NCI-H1436 treated with DMSO at 0.1 percent for 48 hours (cell line): Measurements from ENCODE around the gene NAA10.

Source experiments
- DNase-seq: peaks from one replicate; lab custom pipeline; 2025; lab: John Stamatoyannopoulos, UW

The NAA10 gene

DNA sequence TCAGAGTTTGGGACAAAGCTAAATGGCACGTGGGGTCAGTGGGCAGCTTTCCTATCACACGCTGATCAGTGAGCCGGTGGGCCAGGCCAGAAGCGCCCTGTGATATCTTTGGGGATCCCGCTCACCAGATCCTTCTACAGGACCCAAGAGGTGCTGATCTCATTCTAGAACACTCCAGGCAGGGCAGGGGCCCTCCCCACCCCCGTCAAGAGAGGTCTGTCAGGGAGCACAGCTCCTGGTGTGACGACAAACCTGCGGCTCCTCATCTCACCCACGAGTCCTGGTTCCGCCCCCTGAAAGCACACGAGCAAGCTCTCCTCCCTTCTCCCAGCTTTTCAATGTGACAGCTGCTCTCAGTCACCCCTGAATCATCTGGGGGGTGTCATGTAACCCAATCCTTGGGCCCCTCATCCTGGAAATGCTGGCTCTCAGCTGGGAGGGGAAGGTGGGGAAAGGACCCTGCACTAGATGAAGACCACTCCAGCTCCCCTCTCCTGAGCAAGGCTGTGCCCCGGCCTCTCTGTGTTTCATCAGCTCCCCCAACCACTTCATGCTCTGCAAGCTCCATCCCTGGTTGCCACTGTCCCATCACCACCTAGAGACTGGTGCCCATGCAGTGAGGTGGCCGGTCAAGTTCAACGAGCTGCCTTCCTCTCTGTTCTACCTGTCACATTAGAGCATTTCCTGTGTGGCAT, 32.2 kb upstream of the NAA10 start:
- no peak for DNase-seq

DNA sequence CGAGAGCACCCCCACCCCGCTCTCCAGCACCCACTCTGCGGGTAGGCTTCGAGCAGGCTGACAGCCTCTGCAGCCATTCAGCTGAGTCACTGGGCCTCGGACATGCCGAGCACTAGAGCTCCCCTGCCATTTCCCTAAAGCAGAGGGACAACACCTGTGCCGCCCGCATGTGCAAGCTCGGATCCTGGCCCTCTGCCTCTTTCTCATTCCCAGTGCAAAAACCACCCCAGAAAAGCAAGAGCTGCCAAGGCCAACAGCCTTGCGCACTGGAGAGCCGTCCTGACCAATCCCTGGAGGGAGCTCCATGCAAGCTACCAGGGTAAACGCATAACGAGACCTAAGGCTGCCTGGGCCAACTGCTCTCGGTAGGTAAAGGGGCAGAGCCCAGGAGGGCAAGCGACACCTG, 31.4 kb upstream of the NAA10 start:
- no peak for DNase-seq

DNA sequence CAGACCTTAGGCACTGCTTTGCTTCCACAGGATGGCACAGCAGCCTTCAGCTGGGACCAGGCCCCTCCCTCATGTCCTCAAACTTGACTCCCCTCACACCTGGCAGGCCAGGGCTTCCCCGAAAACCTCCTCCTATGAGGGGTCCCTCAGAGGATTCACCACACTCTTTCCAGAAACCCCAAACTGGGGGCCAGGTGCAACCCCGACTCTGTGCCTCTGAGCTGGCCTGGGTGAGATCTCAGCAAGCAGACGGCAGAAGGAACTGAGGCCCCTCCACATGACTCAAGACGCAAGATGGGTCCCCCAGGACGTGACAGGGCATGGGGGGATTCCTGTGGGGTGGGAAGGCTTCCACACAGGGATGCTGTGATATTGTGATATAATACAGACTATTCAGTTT, 30.6 kb upstream of the NAA10 start:
- DNase-seq: no peak

DNA sequence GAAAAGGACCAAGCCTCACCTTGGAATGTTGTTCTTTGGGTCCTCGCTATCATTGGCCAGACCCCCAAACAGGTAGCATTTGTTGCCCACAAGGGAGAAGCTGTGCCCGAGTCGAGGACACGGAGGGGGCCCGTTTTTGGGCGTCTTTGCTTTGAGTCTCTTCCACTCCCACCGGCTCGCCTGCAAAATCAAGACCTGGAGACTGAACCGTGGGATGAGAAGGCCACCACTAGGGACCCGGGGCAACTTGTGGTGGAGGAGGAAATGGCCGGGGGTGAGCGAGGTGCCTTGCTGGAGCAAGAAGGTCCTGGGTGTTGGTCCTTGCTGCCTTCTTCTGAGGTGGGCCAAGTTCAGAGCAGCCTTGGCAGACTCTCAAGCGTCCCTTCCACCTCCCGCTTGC, 29.3 kb upstream of the NAA10 start:
- no peak for DNase-seq

DNA sequence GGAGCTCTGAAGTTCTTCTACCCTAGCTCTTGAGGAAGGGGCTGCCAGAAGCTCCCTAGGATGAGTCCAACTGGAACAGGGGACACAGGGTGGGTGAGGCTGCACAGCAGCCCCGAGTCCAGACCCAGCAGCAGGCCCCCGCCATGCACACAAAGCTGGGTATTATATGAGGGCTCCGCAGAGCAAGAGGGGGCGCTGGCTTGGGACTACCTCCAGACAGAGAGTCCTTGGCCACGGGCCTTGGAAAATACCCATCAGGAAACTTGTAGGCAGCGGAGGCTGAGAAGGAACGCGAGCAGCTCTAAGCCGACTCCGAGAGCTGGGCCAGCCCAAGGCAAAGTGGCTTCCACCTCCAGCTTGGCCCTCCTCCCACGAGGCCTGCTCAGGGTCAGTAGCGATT, 28.7 kb upstream of the NAA10 start:
- no peak for DNase-seq

DNA sequence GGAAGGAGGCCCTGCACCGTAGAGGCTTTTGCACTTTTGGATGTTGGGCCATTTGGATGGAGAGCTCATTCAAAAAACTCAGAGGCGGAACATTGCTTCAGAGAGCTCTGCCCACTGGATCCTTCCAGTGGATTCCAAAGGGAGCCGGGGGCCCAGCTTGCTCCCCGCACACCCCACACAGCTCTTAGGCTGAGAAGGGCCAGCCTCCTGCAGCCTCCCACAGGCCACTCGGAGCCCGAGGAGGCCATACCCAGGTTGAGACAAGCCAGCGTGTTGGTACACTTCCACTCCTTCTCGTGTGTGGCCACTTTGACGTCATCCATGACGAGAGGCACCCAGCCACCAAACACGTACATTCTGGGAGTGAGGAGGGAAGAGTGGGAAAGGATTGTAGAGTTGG, 26.5 kb upstream of the NAA10 start:
- no peak for DNase-seq

DNA sequence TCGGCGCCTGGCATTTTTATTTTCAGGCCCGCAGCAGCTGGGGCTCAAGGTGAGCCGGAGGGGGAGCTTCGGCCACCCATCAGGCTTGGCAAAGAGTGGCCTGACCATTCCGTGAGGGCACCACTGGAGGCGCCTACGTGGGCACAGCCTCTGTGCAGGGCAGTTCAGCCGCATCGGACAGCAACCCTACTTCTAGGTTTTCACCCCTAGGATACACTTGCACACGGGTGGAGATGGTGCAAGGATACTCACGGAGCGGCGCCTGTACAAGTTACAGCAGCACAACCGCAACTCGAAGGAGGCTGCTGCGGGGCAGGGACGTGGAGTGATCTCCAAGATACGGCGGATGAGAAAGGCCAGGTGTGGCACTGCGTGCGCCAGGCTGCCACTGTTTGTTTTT, 25.9 kb upstream of the NAA10 start:
- DNase-seq: no peak

DNA sequence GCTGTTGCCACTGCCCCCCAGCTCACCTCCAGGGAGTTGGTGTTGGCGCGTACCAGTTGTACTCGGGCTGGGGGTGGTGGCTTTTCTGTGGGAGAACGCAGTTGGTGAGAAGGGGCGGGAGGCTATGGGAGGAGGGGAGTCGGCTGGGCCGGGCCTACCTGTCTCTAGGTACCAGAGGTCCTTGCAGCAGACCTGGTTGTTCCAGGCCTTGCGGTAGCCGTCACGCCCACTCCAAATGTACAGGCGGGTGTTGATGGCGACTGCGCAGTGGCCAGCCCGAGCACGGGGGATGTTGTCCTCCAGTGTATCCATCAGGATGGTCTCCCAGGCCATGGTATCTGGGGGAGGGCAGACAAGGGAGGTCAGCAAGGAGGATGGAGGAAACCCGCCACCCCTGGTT, 25.2 kb upstream of the NAA10 start:
- no peak for DNase-seq

DNA sequence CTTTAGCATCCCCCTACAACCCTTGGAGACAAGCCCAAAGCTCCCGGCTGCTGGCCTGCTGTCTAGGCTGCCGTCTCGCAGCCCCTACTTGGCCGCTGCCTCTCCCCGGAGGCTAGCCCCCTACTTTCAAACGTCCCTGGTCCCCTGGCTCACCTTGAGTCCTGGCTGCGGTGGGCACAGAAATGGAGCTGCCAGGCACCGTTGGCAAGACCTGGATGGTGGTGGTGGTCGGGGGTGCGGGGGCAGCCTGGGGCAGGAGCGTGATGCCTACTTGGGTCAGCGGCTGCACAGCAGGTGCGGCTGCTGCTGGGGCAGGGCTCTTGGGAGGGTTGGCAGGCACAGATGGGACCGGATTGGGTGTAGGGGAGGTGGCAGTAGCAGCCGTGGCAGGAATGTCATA, 24.8 kb upstream of the NAA10 start:
- DNase-seq: no peak

DNA sequence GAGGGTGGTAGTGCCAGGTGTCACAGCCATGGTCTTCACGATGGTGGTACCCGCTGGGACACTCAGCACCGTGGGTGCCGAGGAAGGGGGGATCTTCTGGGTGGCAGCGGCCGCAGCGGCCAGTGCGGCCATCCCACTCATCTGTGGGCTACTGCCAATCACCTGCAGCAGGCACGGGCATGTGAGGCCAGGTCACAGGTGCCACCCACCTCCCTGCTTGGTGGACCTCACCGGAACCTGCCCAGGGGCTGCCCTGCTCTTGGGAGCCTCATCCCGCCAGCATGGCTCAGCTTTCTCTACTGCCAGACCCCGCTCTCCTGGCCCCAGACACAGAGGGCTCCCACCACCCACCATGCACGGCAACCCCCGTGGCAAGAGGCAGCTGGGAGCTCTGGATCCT, 23.8 kb upstream of the NAA10 start:
- no peak for DNase-seq

DNA sequence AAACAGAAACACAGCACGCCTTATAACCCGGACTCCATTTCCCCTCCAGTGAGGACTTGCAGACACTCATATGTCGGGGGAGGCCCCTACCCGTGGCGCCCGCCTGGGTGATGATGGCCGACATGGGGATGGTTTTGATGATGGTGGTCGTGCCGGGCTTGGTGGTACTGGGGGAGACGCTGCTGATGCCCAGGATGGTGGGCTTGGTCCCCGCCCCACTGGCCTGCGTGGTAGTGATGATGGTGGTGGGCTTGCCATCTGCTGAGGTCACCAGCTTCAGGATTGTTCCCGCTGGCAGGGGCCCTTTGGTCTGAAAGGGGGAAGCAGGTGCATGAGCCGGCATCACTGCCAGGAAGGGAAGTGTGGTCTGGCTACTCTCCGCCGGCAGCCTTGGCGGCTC, 22.4 kb upstream of the NAA10 start:
- no peak for DNase-seq

DNA sequence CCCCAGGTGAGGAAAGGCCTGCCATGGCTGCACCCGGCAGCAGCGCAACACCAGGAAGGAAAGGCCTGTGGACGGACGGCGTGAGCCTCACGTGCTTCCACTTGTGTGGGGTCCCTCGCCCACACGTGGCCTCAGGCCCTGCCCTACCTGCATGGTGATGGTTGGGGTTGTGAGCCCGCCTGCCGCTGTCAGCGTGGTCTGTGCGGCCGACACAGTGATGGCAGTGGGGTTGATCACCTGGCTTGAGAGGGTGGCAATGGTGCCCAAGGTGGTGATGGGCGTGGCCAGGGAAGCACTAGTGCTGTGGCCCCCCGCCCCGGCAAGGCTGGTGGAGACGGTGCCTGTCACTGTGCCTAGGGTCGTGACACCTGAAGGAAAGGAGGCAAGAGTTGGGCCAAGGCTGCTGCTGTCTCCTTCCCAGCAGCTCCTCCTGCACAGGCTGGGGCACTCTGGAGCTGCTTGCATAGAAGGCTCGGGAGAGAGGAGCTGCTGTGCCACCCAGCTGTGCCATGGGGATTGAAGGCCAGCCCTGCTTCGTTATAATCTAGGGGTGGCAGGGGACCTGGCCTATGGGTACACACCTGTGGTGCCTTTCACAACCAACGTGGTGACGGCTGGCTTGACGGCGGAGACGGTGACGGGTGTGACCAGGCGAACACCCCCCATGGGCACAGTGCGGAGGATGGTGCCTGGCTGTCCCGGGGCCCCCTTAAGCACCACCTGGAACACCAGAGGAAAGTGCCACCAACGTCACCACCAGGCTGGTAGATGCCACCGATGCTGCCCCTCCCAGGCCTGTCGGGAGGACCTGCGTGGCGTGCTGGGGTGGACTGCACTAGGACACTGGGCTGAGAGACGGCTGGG, 21.4 kb upstream of the NAA10 start:
- DNase-seq: no peak

DNA sequence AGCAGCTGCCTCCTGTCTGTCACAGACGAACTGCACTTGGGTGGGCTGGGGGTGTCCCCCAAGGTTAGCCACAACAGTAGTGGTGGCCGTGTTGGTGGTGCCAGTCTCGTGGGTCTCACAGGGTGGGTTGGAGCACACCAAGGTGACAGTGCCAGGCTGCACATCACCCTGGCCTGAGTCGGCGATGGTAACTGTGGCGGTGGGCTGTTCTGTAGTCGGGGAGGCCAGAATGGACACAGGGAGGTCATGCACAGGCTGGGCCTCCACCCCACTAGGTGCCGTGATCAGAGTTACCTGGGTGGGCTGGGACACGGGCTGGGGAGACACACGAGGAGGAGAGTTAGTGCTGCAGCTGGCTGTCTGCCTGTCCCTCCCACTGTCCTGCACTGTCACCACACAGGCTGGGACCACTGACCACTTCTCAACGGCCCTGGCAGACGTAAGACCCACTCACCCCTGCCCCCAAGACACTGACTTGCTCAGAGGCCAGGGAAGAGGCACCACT, 20.4 kb upstream of the NAA10 start:
- no peak for DNase-seq

DNA sequence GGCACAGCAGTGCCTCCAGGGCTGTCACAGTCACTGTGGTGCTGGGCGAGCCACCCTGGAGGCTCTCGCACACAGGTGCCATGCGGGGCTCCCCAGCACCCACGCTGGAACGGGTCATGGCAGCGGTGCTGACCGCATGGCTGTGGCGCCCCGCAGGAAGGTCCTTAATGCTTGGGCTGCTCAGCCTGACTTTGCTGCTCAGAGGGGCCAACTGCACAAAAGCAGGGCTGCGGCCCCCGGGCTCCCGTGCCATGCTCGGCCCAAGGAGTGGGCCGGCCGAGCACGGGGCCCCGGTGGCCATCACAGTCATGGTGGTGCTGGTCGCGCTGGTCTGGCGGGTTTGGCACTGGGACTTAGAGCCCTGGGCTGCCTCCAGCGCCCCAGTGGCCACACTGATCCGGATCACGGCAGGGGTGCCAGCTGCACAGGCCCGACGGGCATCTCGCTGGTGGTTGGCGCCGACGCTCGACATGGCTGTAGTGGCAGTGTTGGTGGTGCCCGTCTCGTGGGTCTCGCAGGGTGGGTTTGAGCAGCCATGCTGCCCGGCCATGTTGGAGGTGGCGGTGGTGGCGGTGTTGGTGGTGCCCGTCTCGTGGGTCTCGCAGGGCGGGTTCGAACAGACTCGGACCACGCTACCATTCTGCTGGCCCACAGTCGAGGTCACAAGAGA, 19.9 kb upstream of the NAA10 start:
- no peak for DNase-seq

DNA sequence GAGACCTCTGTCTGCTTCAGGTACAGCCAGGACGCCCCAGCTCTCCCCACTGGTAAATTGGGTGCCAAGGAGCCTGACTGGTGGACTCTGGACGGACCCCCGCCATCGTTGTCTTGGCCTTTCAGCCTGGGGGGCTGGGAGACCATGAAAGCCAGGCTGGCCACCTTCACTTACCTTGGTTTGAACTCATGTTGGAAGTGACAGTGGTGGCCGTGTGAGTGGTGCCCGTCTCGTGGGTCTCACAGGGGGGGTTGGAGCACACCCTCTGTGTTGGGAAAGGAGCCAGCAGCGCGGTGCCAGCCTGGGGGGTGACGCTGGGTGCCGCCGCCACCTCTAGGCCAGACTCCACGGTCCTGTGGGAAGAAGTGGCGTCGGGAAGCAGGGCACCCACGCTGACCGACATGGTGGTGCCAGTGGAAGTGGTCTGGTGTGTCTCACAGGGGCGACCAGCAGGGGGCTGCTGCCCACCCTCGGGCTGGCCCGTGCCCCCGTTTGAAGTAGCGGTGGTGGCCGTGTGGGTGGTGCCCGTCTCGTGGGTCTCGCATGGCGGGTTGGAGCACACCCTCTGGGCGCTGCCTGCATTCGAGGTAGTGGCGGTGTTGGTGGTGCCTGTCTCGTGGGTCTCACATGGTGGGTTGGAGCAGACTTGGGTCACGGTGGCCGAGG, 19.2 kb upstream of the NAA10 start:
- no peak for DNase-seq

DNA sequence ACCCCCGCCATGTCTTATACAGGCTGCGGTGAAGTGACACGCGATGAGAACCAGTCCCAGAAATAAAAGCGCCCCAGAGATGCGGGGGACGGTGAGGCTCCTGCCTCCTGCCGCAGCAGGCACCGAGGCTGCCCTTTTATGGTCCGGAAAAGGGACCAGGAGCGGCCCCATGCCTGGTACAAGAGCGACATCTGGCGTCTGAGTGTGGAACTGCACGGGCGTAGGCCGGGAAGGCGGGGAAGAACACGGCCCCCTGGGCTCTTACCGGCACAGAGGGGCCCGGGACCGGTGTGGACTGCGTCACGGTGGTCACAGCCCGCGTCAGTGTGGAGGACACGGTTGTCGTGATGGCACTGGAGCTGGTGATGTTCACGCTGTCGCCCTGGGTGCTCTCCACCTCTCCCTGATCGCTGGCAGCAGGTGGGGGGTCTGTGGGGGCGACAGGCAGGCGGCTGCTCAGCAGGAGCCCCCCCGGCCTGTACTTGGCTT, 18.5 kb upstream of the NAA10 start:
- no peak for DNase-seq

DNA sequence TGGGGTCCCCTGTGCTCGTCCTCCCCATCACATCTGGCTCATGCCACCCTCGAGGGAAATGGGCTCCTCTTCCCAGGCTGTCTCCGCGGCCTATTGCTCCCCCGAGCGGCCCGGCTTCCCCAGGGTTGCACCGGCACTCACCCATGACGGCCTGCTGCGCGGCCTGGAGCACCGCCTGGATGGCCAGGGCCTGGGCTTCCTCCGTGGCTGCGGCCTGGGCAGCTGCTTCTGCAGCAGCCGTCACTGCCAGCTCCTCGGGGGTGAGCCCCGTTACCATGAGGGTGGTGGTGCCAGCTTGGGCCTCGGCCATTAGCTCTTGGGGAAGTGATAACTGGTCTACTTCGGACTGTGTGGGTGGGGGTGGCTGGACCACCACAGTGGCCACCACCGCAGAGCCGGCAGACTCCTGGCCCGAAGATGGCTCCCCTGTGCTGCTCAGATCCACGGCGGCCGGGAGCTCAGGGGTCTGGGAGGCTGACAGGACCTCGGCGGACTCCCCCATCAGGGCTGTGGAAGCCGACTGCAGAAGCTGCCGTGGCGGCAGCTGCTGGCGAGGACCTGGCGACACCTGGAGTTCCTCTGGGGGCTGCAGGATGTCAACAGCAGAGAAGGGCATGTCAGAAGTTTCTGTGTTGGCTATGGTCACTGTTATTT, 17.7 kb upstream of the NAA10 start:
- no peak for DNase-seq

DNA sequence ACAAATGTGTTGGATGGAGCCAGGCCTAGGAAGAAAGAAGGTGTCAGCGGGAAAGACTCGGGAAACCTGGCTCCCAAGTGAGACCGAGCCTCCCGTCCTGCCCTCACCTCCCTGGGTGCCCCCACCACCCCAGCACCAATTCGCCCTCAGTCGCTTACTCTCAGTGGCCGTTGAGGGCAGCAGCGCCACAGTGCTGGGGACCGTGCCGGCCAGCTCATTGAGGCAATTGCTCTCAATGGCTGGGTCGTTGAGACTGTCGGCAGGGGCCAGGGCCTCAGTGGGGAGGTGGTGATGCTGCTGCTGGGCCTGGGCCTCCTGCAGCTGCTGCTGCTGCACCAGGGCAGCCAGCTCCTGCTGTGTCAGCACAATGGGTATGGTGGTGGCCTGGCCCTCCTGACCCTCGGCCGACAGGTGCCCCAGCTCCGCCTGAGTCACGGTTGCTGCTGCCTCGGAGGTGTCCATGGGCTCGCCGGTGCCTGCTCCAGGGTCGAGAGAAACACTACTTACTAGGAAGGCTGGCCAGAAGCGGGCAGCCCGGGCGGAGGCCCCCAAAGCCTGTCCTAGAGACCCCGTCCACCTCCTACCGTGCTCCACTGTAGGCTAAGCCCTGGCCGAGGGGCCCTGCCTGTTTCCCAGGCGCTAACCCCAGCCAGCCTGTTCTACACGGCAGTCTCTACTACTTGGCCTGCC, 17.0 kb upstream of the NAA10 start:
- DNase-seq: no peak

DNA sequence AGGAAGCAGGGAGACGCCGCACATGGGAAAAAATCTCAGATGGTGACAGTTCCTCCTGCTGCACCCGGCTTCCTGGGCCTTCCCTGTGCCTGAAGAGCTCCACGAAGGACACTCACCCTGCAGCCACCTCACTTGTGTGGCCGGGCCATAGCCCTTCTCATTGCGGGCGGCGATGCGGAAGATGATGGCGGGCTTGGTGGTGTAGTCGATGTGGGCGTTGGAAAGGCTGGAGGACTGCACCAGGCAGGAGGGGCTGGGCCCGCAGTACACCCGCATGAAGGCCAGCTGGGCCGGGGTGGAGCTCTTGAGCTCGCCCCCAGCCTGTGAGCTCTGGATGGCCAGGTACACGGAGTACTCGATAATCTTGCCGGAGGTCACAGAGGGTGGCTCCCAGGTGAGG, 15.3 kb upstream of the NAA10 start:
- DNase-seq: no peak

DNA sequence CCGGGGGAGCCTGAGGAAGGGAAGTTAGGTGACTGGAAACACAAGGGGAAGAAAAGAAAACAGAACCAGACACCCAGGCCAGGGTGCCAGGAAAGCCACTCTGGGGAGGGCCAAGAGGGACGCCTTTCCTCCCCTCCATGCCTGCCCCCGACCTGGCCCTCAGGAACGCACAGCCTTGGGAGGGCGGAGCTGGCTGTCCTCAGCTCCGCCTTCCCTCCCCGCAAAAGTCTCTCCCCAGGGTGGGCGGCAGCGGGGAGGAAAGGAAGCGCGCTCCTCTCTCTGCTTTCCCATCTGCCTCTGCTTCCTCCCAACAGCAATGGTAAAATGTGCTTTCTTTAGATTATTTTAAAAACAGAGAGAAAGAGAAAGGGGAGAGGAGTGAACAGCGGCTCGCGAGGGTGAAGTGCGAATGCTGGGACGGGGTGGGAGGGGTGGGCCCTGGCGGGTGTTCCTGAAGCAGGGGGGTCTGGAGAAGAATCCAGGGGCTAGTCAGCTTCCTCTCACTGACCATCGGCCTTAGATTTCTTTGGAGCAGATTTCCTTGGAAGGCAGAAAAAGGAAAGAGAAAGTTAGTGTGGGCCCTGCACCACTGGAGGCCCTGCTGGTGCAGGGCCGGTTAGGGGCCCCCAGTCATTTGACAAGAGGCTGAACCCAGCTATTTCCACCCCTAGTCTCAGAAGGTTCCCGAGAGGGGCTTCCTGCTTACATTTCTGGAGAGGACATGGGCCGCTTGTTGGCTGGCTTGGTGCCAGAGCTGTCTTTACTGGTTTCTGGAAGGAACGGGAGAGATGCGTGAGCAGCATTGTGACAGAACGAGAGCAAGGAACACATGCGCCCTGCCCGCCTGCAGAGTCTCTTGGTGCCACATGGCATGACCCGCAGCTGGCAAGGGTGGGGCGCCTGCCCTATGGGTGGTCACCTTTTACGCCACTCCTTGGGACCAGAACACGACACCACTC, 14.3 kb upstream of the NAA10 start:
- DNase-seq: no peak
